Measurements from ENCODE around the gene SOX10.

DNA sequence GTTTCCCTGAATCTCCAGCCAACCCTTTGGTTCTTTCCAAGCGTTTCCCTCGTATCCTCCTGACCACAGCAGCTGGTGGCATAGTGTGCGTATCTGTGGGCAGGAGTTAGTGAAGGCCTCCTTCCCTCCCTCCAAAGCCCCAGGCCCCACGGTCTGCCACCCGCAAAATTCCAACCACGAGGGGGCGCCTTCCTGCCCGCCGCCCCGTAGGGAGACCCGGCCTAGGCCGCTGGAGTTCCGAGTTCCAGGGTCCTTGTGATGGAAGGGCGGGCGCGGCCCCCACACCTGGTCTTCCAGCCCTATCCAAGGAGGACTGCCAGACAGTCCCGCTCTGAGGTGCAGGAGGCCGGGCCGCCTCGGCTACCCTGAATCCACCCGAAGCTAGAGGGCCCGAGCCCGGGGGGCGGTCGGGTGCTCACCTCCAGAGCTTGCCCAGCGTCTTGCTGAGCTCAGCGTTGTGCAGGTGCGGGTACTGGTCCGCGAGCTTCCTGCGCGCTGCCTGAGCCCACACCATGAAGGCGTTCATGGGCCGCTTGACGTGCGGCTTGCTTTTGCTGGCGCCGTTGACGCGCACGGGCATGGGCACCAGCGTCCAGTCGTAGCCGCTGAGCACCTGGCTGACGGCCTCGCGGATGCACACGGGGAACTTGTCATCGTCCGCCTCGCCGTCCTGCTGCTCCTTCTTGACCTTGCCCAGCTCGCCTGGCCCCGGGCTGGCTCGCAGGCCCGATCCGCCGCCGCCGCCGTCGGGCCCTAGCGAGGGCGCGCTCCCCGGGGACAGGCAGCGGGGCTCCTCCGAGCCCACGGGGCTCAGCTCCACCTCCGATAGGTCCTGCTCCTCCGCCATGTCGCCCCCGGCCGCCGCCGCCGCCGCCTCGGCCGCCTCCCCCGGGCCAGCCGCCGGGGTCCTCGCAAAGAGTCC lies 1.2 kb downstream of the SOX10 start:
- TF ChIP-seq POLR2A (IDR thresholded peaks at IDR 0.05; ENCODE audit: low read depth, low read length) (no peak), POLR2AphosphoS5 (IDR thresholded peaks at IDR 0.05; ENCODE audit: low read depth, low read length) (no peak)
